Tibial artery (tissue), 4 donors: ENCODE data around the gene CD58.
"Not testable (repeated sequence)": the region's sequence is repeated elsewhere in the genome, so short reads cannot be mapped to it uniquely, and the experiment has no call there.

Source experiments
- DNase-seq, 2 donors: peaks; one replicate each; pipeline ENCODE4 v3.0.0-alpha.2; 2019
- H3K27ac ChIP-seq, 2 donors: fragments of 200-600 bp; sonication (generic) in 1 of 2; 1 replicate in 1 of 2; 2 replicates in 1 of 2; pipeline ENCODE4 v1.5.1; 2018 to 2019; ENCODE audit warnings: mild to moderate bottlenecking in 1 of 2
- H3K27me3 ChIP-seq, 2 donors: fragments of 200-600 bp; sonication (generic) in 1 of 2; one replicate each; pipeline versions ENCODE4 v1.5.1 to v1.6.0; 2016 to 2019
- H3K36me3 ChIP-seq, 3 donors: fragments of 200-600 bp; sonication (generic) in 2 of 3; one replicate each; pipeline ENCODE4 v1.5.1; 2016 to 2019; ENCODE audit warnings: mild to moderate bottlenecking in 2 of 3
- H3K4me1 ChIP-seq, 4 donors: fragments of 200-600 bp; sonication (generic) in 2 of 4; 1 replicate in 3 of 4; 2 replicates in 1 of 4; pipeline ENCODE4 v1.5.1; 2016 to 2019
- H3K4me3 ChIP-seq, 2 donors: fragments of 200-600 bp; sonication (generic) in 1 of 2; 1 replicate in 1 of 2; 2 replicates in 1 of 2; pipeline ENCODE4 v1.5.1; 2018 to 2019; ENCODE audit warnings: mild to moderate bottlenecking in 2 of 2
- H3K9me3 ChIP-seq, 3 donors: fragments of 200-600 bp; sonication (generic) in 1 of 3; one replicate each; pipeline ENCODE4 v1.5.1; 2016 to 2019
- CTCF ChIP-seq, 2 experiments: fragments of 200-600 bp in 1 of 2; fragments of 450-650 bp in 1 of 2; IDR thresholded peaks; one replicate each; pipeline ENCODE4 v1.5.1; 2017 to 2019; ENCODE audit warnings: antibody characterized with exemption in 2 of 2, mild to moderate bottlenecking in 1 of 2, moderate library complexity in 1 of 2
- intact Hi-C: fragments of 100-400 bp; cut with DNase I; formaldehyde crosslinking; loops from one replicate; pipeline ENCODE4 v1.15.0; 2023; ENCODE audit warnings: low total_unique reads

Gene CD58

GRCh38 chr1:116595065-116595840, 24.4 kb upstream of the CD58 start:
- H3K4me1 ChIP-seq, intact Hi-C loops, DNase-seq, H3K36me3 ChIP-seq, H3K4me3 ChIP-seq, H3K27me3 ChIP-seq, H3K9me3 ChIP-seq, H3K27ac ChIP-seq: not testable (repeated sequence)
- peak in 1 of 2 experiments; percentile 18 for TF ChIP-seq CTCF (IDR thresholded peaks at IDR 0.05)

- H3K9me3 ChIP-seq, H3K27me3 ChIP-seq, H3K4me3 ChIP-seq, H3K27ac ChIP-seq, H3K36me3 ChIP-seq, DNase-seq, H3K4me1 ChIP-seq, intact Hi-C loops: not testable (repeated sequence)
Measured at GRCh38 chr1:116593977-116594376, 23.2 kb upstream of the CD58 start.

DNA sequence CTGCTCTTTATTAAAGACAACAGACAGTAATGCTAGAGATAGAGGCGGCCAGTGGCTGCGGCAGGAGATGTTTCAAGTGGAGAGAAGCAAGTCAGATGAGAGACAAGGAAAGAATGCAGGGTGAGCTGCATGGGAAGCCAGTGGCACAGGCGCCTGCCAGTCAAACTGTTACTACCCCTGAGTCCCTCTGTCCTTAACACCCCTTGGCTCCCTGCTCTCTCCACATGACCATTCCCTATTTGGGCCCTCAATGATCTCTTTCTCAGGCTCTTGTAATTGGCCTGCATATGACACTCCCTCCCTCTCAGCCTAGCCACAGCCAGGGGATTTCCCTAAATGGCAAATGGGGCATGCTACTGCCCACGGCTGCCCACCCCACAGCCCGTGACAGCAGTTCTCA, 22.6 kb upstream of the CD58 start:
- H3K9me3 ChIP-seq, H3K27me3 ChIP-seq, H3K4me3 ChIP-seq, H3K36me3 ChIP-seq, intact Hi-C loops, DNase-seq, H3K4me1 ChIP-seq, H3K27ac ChIP-seq: not testable (repeated sequence)

- H3K36me3 ChIP-seq, H3K9me3 ChIP-seq, H3K4me1 ChIP-seq, H3K27me3 ChIP-seq, H3K27ac ChIP-seq, intact Hi-C loops, DNase-seq, H3K4me3 ChIP-seq: not testable (repeated sequence)
Measured at GRCh38 chr1:116591951-116592605, 21.3 kb upstream of the CD58 start.

- H3K36me3 ChIP-seq, H3K4me3 ChIP-seq, intact Hi-C loops, H3K4me1 ChIP-seq, H3K27me3 ChIP-seq, H3K27ac ChIP-seq, DNase-seq, H3K9me3 ChIP-seq: not testable (repeated sequence)
Measured at GRCh38 chr1:116591006-116591950, 20.5 kb upstream of the CD58 start.

DNA sequence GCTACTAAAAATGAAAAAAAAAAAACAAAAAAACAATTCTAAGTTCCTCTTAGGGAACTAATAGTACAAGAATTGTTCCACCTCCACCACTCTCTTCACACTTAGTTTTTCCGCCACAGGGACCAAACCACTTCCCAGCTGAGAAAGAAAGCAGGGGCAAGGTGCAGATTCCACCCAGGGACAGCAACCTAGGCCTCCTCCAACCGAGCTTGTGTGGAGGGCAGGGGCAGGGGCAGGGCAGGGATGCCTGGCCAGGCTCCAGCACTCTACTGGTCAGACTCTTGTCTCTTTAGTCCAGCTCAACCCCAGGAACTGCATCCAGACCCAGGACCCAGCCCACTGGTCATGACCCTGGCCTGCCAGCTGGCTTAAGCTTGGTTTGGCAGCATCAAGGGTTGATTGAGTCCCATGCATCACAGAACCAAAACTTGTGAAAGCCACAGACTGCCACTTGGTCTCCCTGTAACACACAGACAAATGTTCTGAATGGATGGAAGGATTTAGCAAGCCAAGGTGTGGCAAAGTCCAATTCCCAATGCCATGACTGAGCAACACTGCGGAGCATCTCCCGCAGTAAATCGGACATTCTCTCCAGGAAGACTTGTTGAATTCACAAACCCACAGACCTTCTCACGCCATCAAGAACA, 19.7 kb upstream of the CD58 start:
- H3K4me1 ChIP-seq, H3K36me3 ChIP-seq, H3K9me3 ChIP-seq, H3K27me3 ChIP-seq, DNase-seq, H3K27ac ChIP-seq, H3K4me3 ChIP-seq, intact Hi-C loops: not testable (repeated sequence)

GRCh38 chr1:116589101-116589735, 18.4 kb upstream of the CD58 start:
- intact Hi-C loops, H3K9me3 ChIP-seq, H3K27me3 ChIP-seq, H3K4me1 ChIP-seq, H3K27ac ChIP-seq, DNase-seq, H3K4me3 ChIP-seq: not testable (repeated sequence)
- peaks cover 0 to 12% (median 0%) of the 10 kb centered on the region in 3 donors for H3K36me3 ChIP-seq

DNA sequence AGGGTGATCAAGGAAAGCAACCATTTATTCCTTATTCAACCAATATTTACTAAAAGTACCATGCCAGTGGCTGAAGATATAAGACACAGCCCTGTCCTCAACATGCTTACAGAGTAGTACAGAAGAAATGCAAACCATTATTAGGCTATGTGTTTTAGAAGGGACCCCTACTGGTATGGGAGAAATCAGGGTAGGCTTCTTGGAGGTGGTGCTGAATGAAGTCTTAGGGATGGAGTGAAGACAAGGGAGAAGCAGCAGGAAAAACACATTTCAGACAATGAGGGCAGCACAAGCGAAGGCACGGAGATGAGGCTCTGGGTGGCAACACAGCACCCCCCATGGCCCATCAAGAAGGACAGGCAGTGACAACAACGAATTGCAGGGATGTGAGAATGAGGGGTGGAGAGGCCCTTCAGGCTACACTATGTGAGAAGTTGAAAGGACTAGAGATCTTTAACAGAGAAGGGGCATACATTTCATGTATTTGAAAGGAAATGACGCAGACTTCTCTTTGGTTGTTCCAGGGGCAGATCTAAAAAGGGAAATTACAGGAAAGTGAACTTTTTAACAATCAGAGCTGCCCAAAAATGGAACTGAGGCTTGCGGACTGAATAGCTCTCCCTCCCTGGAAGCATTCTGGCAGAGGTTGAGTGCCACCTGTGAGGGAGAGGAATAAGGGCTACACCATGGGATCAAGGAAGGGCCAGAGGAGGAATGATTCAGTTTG, 16.8 kb upstream of the CD58 start:
- no peaks in the 10 kb centered on the region for H3K27me3 ChIP-seq
- no peaks in the 10 kb centered on the region for H3K4me1 ChIP-seq
- no peak for TF ChIP-seq CTCF (IDR thresholded peaks at IDR 0.05)
- H3K27ac ChIP-seq: no peak overlapping the region
- DNase-seq: no peak
- intact Hi-C loops: no loop called here
- no peak overlapping the region for H3K4me3 ChIP-seq
- no peaks in the 10 kb centered on the region for H3K9me3 ChIP-seq
- H3K36me3 ChIP-seq: peaks cover 0 to 12% (median 0%) of the 10 kb centered on the region in 3 donors
